ENCODE data around the gene PEG3. TPM values are rescaled to one million over a fixed set of nuclear protein-coding genes. Genes with fewer than 3 reads are reported as not detected.

PEG3 gene
- total and polyA plus RNA-seq, 2 of the 13 experiments (the other 11 are each of a cell fraction or from before 2014, with no cell fraction given): 217 to 394 TPM

- H3K9me3 ChIP-seq (ENCODE audit: low read length): peaks cover 23% of the 10 kb centered on the region
- 0 out of 2 replicates have a peak overlapping the region, but pooled peaks have one; percentile 18 for H3K4me2 ChIP-seq (ENCODE audit: low read depth, low read length)
- no peaks in the 10 kb centered on the region for H4K20me1 ChIP-seq (ENCODE audit: insufficient read depth, low read length)
- no TSS peak for BruUV-seq (replicated peaks)
- intact Hi-C loops (cut with micrococcal nuclease; ENCODE audit: unreplicated experiment) (no loop called here), in situ Hi-C loops (cut with HindIII; ENCODE audit: extremely low pct_ligation_motif_present, low pct_unique_long_range_greater_than_20kb) (no loop called here)
- no peak overlapping the region for H3K4me3 ChIP-seq (replicated peaks in 1 of 3; ENCODE audit: insufficient read depth in 1 of 3, low read depth in 2 of 3, low read length in 3 of 3)
- ChIA-PET CTCF (ENCODE audit: low intra/inter-chr PET ratio, low total read pairs) (no interaction called here), POLR2A (no interaction called here)
- H3K36me3 ChIP-seq (replicated peaks in 1 of 2; ENCODE audit: control insufficient read depth in 1 of 2, insufficient read depth in 2 of 2, low read length in 2 of 2): no peaks in the 10 kb centered on the region
- 46% methylated on average over 3 of the region's 3 CpGs for WGBS (ENCODE audit: low lambda C conversion rate)
- H3K4me1 ChIP-seq (ENCODE audit: insufficient read depth, low read length): peaks cover 61% of the 10 kb centered on the region
- H3K27me3 ChIP-seq (ENCODE audit: control insufficient read depth in 1 of 2, insufficient read depth in 2 of 2, low read length in 2 of 2): no peaks in the 10 kb centered on the region
- peaks cover 14% of the 10 kb centered on the region for H3K79me2 ChIP-seq (ENCODE audit: insufficient read depth, low read length)
- ATAC-seq (peak; percentile 39; the same call in 2 of the 3 replicates), FAIRE-seq (no peak), DNase-seq (ENCODE audit: low spot score) (peak; percentile 60)
- H3K27ac ChIP-seq (ENCODE audit: extremely low read length, insufficient read depth, low read length): peak overlapping the region; percentile 45
- H3K9ac ChIP-seq (ENCODE audit: insufficient read depth, low read depth, low read length): no peak overlapping the region
- no peak overlapping the region for H2AFZ ChIP-seq (ENCODE audit: low read length)
- TF ChIP-seq SMAD1 (CRISPR knock-in tag; IDR thresholded peaks at IDR 0.05; ENCODE audit: borderline replicate concordance, low read depth): no peak
- peak; percentile 69 for TF ChIP-seq NFE2L2 (IDR thresholded peaks at IDR 0.05; ENCODE audit: low read length)
- TF ChIP-seq ZNF101 (CRISPR knock-in tag; IDR thresholded peaks at IDR 0.05; ENCODE audit: borderline replicate concordance, low read depth): no peak
- TF ChIP-seq MIER3 (CRISPR knock-in tag; IDR thresholded peaks at IDR 0.05; ENCODE audit: borderline replicate concordance): no peak
- no peak for TF ChIP-seq ZNF34 (CRISPR knock-in tag; IDR thresholded peaks at IDR 0.05; ENCODE audit: borderline replicate concordance)
- TF ChIP-seq TBX2 (CRISPR knock-in tag; IDR thresholded peaks at IDR 0.05; ENCODE audit: borderline replicate concordance): no peak
- no peak for TF ChIP-seq KAT7 (CRISPR knock-in tag; IDR thresholded peaks at IDR 0.05; ENCODE audit: borderline replicate concordance)
- no peak for TF ChIP-seq HINFP (CRISPR knock-in tag; IDR thresholded peaks at IDR 0.05; ENCODE audit: low read depth)
- TF ChIP-seq SRY (CRISPR knock-in tag; IDR thresholded peaks at IDR 0.05): no peak
- no peak for TF ChIP-seq ZNF230 (CRISPR knock-in tag; IDR thresholded peaks at IDR 0.05)
- no peak for TF ChIP-seq ELF4 (CRISPR knock-in tag; IDR thresholded peaks at IDR 0.05; ENCODE audit: borderline replicate concordance)
- TF ChIP-seq KLF15 (CRISPR knock-in tag; IDR thresholded peaks at IDR 0.05; ENCODE audit: borderline replicate concordance): no peak
- TF ChIP-seq HNRNPLL (IDR thresholded peaks at IDR 0.05; ENCODE audit: low read depth, low read length, poor library complexity, severe bottlenecking): no peak
- TF ChIP-seq FOXK2 (IDR thresholded peaks at IDR 0.05): no peak
- TF ChIP-seq HOXD1 (CRISPR knock-in tag; IDR thresholded peaks at IDR 0.05): no peak
- TF ChIP-seq ZNF687 (CRISPR knock-in tag; IDR thresholded peaks at IDR 0.05): peak; percentile 42
- TF ChIP-seq ZNF235 (CRISPR knock-in tag; IDR thresholded peaks at IDR 0.05; ENCODE audit: borderline replicate concordance): no peak
Measured at GRCh38 chr19:56875717-56876116, 35.2 kb upstream of the PEG3 start.

Measured in HepG2 (cell line).